Measurements from ENCODE around the gene MAOB.

DNA sequence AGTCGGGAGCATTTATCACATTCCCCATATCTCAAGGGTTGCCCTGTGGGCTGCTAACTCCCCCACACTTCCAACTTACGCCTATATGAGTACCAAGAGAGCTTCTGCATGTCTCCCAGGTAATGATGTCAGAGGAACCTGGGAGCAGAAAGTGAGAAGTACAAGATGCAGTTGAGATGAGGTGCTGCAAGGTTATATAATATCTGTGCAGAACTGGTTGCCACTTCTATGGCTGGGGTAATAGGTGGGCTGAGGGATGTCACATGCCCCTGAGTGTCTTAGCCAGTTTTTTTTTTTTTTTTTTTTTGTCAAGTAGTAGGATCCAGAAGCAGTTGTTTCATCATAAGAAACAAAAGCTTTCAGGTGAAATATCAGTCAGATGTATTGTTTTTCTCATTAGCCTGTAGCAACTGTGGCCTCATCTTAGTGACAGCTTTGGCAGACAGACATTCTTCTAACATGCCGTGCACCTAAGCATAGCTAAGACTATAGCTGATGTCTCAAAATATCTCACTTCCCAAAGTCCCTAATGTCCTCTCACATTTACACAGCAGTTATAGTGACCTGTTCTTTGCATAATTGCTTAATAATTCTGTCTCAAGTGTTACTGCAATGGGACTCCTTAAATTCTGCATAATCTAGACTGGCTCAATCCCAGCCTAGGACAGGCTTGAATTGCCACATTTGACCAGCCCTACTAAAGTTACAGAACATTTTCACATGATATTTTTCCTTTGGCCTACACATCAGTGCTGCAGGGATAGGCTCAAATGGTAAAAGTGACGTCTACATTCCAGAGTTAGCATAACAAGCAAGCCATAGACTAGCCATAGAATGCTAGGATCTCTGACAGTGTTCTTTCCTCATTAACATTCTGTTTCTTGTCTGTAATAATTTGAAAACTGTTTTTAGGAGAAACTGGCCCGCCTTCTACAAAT lies 17.9 kb upstream of the MAOB start:
- TF ChIP-seq, protein P1, sequence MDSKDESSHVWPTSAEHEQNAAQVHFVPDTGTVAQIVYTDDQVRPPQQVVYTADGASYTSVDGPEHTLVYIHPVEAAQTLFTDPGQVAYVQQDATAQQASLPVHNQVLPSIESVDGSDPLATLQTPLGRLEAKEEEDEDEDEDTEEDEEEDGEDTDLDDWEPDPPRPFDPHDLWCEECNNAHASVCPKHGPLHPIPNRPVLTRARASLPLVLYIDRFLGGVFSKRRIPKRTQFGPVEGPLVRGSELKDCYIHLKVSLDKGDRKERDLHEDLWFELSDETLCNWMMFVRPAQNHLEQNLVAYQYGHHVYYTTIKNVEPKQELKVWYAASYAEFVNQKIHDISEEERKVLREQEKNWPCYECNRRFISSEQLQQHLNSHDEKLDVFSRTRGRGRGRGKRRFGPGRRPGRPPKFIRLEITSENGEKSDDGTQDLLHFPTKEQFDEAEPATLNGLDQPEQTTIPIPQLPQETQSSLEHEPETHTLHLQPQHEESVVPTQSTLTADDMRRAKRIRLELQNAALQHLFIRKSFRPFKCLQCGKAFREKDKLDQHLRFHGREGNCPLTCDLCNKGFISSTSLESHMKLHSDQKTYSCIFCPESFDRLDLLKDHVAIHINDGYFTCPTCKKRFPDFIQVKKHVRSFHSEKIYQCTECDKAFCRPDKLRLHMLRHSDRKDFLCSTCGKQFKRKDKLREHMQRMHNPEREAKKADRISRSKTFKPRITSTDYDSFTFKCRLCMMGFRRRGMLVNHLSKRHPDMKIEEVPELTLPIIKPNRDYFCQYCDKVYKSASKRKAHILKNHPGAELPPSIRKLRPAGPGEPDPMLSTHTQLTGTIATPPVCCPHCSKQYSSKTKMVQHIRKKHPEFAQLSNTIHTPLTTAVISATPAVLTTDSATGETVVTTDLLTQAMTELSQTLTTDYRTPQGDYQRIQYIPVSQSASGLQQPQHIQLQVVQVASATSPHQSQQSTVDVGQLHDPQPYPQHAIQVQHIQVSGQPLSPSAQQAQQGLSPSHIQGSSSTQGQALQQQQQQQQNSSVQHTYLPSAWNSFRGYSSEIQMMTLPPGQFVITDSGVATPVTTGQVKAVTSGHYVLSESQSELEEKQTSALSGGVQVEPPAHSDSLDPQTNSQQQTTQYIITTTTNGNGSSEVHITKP (tag by site-specific recombination; IDR thresholded peaks at IDR 0.05): no peak
- no peak for TF ChIP-seq GLIS2 (tag by site-specific recombination; IDR thresholded peaks at IDR 0.05)
- no peak for TF ChIP-seq TSHZ1 (tag by site-specific recombination; IDR thresholded peaks at IDR 0.05; ENCODE audit: borderline replicate concordance)
- no peak for TF ChIP-seq ZNF140 (tag by site-specific recombination; IDR thresholded peaks at IDR 0.05)
- TF ChIP-seq, protein P2, sequence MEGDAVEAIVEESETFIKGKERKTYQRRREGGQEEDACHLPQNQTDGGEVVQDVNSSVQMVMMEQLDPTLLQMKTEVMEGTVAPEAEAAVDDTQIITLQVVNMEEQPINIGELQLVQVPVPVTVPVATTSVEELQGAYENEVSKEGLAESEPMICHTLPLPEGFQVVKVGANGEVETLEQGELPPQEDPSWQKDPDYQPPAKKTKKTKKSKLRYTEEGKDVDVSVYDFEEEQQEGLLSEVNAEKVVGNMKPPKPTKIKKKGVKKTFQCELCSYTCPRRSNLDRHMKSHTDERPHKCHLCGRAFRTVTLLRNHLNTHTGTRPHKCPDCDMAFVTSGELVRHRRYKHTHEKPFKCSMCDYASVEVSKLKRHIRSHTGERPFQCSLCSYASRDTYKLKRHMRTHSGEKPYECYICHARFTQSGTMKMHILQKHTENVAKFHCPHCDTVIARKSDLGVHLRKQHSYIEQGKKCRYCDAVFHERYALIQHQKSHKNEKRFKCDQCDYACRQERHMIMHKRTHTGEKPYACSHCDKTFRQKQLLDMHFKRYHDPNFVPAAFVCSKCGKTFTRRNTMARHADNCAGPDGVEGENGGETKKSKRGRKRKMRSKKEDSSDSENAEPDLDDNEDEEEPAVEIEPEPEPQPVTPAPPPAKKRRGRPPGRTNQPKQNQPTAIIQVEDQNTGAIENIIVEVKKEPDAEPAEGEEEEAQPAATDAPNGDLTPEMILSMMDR (tag by site-specific recombination; IDR thresholded peaks at IDR 0.05): no peak
- TF ChIP-seq, protein P3, sequence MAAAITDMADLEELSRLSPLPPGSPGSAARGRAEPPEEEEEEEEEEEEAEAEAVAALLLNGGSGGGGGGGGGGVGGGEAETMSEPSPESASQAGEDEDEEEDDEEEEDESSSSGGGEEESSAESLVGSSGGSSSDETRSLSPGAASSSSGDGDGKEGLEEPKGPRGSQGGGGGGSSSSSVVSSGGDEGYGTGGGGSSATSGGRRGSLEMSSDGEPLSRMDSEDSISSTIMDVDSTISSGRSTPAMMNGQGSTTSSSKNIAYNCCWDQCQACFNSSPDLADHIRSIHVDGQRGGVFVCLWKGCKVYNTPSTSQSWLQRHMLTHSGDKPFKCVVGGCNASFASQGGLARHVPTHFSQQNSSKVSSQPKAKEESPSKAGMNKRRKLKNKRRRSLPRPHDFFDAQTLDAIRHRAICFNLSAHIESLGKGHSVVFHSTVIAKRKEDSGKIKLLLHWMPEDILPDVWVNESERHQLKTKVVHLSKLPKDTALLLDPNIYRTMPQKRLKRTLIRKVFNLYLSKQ (tag by site-specific recombination; IDR thresholded peaks at IDR 0.05; ENCODE audit: borderline replicate concordance): no peak
- TF ChIP-seq, protein P4, sequence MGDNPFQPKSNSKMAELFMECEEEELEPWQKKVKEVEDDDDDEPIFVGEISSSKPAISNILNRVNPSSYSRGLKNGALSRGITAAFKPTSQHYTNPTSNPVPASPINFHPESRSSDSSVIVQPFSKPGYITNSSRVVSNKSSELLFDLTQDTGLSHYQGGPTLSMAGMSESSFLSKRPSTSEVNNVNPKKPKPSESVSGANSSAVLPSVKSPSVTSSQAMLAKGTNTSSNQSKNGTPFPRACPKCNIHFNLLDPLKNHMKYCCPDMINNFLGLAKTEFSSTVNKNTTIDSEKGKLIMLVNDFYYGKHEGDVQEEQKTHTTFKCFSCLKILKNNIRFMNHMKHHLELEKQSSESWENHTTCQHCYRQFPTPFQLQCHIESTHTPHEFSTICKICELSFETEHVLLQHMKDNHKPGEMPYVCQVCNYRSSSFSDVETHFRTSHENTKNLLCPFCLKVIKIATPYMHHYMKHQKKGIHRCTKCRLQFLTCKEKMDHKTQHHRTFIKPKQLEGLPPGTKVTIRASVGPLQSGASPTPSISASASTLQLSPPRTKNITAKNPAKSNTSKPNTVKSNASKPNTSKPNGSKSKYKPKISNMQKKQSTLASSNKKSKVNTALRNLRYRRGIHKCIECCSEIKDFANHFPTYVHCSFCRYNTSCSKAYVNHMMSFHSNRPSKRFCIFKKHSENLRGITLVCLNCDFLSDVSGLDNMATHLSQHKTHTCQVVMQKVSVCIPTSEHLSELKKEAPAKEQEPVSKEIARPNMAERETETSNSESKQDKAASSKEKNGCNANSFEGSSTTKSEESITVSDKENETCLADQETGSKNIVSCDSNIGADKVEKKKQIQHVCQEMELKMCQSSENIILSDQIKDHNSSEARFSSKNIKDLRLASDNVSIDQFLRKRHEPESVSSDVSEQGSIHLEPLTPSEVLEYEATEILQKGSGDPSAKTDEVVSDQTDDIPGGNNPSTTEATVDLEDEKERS (tag by site-specific recombination; IDR thresholded peaks at IDR 0.05): no peak
- TF ChIP-seq, protein P5, sequence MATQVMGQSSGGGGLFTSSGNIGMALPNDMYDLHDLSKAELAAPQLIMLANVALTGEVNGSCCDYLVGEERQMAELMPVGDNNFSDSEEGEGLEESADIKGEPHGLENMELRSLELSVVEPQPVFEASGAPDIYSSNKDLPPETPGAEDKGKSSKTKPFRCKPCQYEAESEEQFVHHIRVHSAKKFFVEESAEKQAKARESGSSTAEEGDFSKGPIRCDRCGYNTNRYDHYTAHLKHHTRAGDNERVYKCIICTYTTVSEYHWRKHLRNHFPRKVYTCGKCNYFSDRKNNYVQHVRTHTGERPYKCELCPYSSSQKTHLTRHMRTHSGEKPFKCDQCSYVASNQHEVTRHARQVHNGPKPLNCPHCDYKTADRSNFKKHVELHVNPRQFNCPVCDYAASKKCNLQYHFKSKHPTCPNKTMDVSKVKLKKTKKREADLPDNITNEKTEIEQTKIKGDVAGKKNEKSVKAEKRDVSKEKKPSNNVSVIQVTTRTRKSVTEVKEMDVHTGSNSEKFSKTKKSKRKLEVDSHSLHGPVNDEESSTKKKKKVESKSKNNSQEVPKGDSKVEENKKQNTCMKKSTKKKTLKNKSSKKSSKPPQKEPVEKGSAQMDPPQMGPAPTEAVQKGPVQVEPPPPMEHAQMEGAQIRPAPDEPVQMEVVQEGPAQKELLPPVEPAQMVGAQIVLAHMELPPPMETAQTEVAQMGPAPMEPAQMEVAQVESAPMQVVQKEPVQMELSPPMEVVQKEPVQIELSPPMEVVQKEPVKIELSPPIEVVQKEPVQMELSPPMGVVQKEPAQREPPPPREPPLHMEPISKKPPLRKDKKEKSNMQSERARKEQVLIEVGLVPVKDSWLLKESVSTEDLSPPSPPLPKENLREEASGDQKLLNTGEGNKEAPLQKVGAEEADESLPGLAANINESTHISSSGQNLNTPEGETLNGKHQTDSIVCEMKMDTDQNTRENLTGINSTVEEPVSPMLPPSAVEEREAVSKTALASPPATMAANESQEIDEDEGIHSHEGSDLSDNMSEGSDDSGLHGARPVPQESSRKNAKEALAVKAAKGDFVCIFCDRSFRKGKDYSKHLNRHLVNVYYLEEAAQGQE (tag by site-specific recombination; IDR thresholded peaks at IDR 0.05): no peak
- no peak for TF ChIP-seq ZNF548 (tag by site-specific recombination; IDR thresholded peaks at IDR 0.05)
- no peak for TF ChIP-seq ZBTB49 (tag by site-specific recombination; IDR thresholded peaks at IDR 0.05; ENCODE audit: low read depth)
- no peak for TF ChIP-seq ZNF138 (tag by site-specific recombination; IDR thresholded peaks at IDR 0.05; ENCODE audit: borderline replicate concordance)
- TF ChIP-seq TCF7L2 (IDR thresholded peaks at IDR 0.05; ENCODE audit: borderline replicate concordance, low read depth, low read length): no peak
- TF ChIP-seq YY1 (tag by site-specific recombination; IDR thresholded peaks at IDR 0.05): no peak
- TF ChIP-seq ZNF266 (tag by site-specific recombination; IDR thresholded peaks at IDR 0.05; ENCODE audit: low read depth): no peak
